GM12872 (cell line): Measurements from ENCODE around the gene AGTRAP.

Experiments
- TF ChIP-seq, protein P1 (sequence below): IDR thresholded peaks from 3 replicates; pipeline ENCODE4 v1.5.1; 2011; ENCODE audit warnings: low read depth, mild to moderate bottlenecking, low read length, moderate library complexity; ENCODE audit not compliant: insufficient read depth

Gene AGTRAP

GRCh38 chr1:11738783-11739182 lies 2.8 kb downstream of the AGTRAP start:
- TF ChIP-seq, protein P1, sequence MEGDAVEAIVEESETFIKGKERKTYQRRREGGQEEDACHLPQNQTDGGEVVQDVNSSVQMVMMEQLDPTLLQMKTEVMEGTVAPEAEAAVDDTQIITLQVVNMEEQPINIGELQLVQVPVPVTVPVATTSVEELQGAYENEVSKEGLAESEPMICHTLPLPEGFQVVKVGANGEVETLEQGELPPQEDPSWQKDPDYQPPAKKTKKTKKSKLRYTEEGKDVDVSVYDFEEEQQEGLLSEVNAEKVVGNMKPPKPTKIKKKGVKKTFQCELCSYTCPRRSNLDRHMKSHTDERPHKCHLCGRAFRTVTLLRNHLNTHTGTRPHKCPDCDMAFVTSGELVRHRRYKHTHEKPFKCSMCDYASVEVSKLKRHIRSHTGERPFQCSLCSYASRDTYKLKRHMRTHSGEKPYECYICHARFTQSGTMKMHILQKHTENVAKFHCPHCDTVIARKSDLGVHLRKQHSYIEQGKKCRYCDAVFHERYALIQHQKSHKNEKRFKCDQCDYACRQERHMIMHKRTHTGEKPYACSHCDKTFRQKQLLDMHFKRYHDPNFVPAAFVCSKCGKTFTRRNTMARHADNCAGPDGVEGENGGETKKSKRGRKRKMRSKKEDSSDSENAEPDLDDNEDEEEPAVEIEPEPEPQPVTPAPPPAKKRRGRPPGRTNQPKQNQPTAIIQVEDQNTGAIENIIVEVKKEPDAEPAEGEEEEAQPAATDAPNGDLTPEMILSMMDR: no peak

- TF ChIP-seq, protein P1: no peak
Observed at GRCh38 chr1:11740258-11741192, 4.6 kb downstream of the AGTRAP start.

GRCh38 chr1:11741482-11741881 lies 5.5 kb downstream of the AGTRAP start:
- TF ChIP-seq, protein P1: no peak

GRCh38 chr1:11741919-11742558 lies 6.1 kb downstream of the AGTRAP start:
- TF ChIP-seq, protein P1: no peak

- TF ChIP-seq, protein P1: no peak
Observed at GRCh38 chr1:11744287-11744686, 8.4 kb downstream of the AGTRAP start.

GRCh38 chr1:11746092-11746491 lies 10.2 kb downstream of the AGTRAP start:
- TF ChIP-seq, protein P1: no peak

DNA sequence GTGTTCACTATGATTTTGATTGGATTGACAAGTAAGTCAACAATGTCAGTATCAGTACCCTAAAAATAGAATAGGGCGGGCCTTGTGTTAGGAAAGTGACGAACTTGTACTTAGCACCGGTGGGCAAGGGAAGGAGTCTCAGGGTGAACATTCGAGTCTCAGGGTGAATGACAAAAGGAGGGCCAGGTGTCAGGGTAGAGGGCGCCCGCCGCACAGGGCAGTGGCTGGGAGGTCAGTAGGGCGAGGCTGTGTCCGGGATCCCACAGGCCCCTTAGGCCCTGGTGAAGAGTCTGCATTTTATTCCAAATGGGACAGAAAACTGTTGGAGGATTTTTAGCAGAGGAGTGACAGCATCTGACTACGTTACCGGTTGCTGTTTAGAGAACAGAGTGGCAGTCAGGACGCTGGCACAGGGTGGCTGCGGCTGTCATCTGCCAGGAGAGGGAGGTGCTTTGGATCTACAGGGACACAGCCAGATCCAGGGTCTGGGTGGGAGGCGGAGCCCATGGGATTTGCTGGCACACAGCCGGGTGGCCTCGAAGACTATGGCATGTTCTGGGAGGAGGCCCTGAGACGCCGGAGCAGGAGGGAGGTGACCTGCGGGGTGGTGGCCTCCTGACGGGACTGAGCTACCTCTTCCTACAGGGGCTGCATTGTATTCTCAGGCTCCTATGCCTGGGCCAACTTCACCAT lies 11.0 kb downstream of the AGTRAP start:
- TF ChIP-seq, protein P1: no peak
